Endodermal cell (in vitro differentiated cells): ENCODE results near the gene HOXA11. TPM values are rescaled to one million over a fixed set of nuclear protein-coding genes. Genes with fewer than 3 reads are reported as not detected.

Source experiments
- DNase-seq: peaks from one replicate; pipeline ENCODE4 v3.0.0-alpha.2; 2017
- H3K27ac ChIP-seq: 2 replicates; pipeline ENCODE4 v1.5.1; 2013; ENCODE audit warnings: mild to moderate bottlenecking, low read depth, low read length, moderate library complexity
- H3K27me3 ChIP-seq: 2 replicates; pipeline ENCODE4 v1.6.1; 2013; ENCODE audit warnings: mild to moderate bottlenecking, low read length, moderate library complexity; ENCODE audit not compliant: insufficient read depth, control insufficient read depth, poor library complexity, severe bottlenecking
- H3K36me3 ChIP-seq: 2 replicates; pipeline ENCODE4 v1.7.0; 2013; ENCODE audit warnings: mild to moderate bottlenecking, low read length, moderate library complexity; ENCODE audit not compliant: control insufficient read depth, insufficient read depth
- H3K4me1 ChIP-seq: one replicate; pipeline ENCODE4 v1.7.0; 2013; ENCODE audit warnings: low read length; ENCODE audit not compliant: control insufficient read depth, insufficient read depth
- H3K4me3 ChIP-seq: 2 replicates; pipeline ENCODE4 v1.5.1; 2013; ENCODE audit warnings: mild to moderate bottlenecking, low read length, moderate library complexity
- H3K9ac ChIP-seq: 2 replicates; pipeline ENCODE4 v1.6.1; 2013; ENCODE audit warnings: mild to moderate bottlenecking, low read length, moderate library complexity; ENCODE audit not compliant: poor library complexity, severe bottlenecking; ENCODE audit errors: extremely low read depth
- H3K9me3 ChIP-seq: 2 replicates; pipeline ENCODE4 v1.6.1; 2013; ENCODE audit warnings: mild to moderate bottlenecking, low read length, moderate library complexity; ENCODE audit not compliant: control insufficient read depth
- H3K27ac Mint-ChIP-seq: 2 replicates; pipeline ENCODE4 v1.8.0; 2020; ENCODE audit warnings: mixed read lengths
- H3K27me3 Mint-ChIP-seq: 2 replicates; pipeline ENCODE4 v1.8.0; 2021; ENCODE audit warnings: mild to moderate bottlenecking, mixed read lengths; ENCODE audit not compliant: insufficient read depth
- H3K36me3 Mint-ChIP-seq: 2 replicates; pipeline ENCODE4 v1.8.0; 2020; ENCODE audit warnings: low read depth, mixed read lengths
- H3K4me1 Mint-ChIP-seq: 2 replicates; pipeline ENCODE4 v1.8.0; 2020; ENCODE audit warnings: mixed read lengths
- H3K4me3 Mint-ChIP-seq: 2 replicates; pipeline ENCODE4 v1.8.0; 2020; ENCODE audit warnings: mild to moderate bottlenecking, moderate library complexity, mixed read lengths
- H3K9me3 Mint-ChIP-seq: 2 replicates; pipeline ENCODE4 v1.8.0; 2020; ENCODE audit warnings: mild to moderate bottlenecking, mixed read lengths
- CTCF ChIP-seq: fragments of 200-600 bp; sonication (generic); conservative IDR thresholded peaks from 2 replicates; pipeline ENCODE4 v1.5.0; 2021; ENCODE audit warnings: antibody characterized with exemption, mild to moderate bottlenecking
- WGBS, 2 experiments: methylation state at CpG; one replicate each; pipeline versions ENCODE4 v1.1.5 to v1.1.7; 2013; ENCODE audit warnings: missing lambda C conversion rate in 2 of 2, mixed read lengths in 1 of 2; ENCODE audit not compliant: insufficient coverage in 1 of 2, insufficient read length in 1 of 2; 5-methylcytosine and 5-hydroxymethylcytosine counted together
- total RNA-seq, 2 donors: library from RNA; stranded (reverse); fragmentation: NEBNext Ultra II Directional in 1 of 2; extraction: Animal tissue kit (Norgen Biotek cat#: 25700) in 1 of 2; gene quantifications; 2 replicates in 1 of 2; 3 replicates in 1 of 2; pipeline ENCODE4 v1.2.1, GENCODE V29; 2021

The HOXA11 gene
- total RNA-seq, 2 donors from 2014 or later = not detected

DNA sequence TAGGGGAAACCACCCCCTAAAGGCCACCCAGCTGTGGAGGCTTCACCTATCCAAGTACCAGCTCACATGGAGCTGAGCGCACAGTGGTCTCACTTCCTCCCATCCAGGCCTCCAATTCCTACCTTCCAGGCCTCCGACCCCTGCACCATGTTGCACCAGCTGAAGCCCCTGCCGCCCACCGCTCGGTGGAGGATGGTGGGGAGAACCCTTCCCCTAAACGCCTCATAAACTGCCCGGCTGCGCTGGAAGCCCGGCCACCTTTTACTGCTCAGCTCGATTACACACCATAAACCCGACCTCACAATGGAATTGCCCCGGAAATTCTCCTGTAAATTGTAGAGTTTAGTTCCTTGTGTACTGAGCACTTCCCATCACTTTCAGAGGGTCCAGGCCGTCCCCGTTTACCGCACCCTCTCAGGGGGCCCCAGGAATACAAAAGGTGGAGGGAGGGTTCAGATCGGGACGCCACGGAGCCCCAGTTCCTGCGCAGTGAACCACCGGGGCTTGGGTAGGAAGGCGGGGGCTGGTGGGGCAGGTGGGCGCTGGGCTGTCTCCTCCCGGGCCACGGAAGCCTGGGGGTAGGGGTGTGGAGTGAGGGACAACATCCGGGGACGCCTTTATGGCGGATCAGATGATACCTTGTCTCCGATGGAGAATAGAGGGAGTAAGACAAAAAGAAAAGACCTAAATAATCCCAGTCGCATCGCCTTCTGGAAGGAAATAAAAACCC lies 27.2 kb downstream of the HOXA11 start:
- Histone ChIP-seq H3K9ac (no peak overlapping the region), H3K4me3 (no peak overlapping the region), H3K27me3 (peaks cover 100% of the 10 kb centered on the region), H3K4me1 (no peaks in the 10 kb centered on the region), H3K27ac (no peak overlapping the region), H3K36me3 (no peaks in the 10 kb centered on the region), H3K9me3 (peaks cover 38% of the 10 kb centered on the region)
- H3K9me3 Mint-ChIP-seq = peaks cover 43% of the 10 kb centered on the region
- 39 to 49% methylated on average over 19 to 29 of the region's 30 CpGs for WGBS, 2 experiments
- peak; percentile 44 for DNase-seq
- H3K36me3 Mint-ChIP-seq = peaks cover 2% of the 10 kb centered on the region
- TF ChIP-seq CTCF = no peak
- no peaks in the 10 kb centered on the region for H3K4me1 Mint-ChIP-seq
- no peak overlapping the region for H3K4me3 Mint-ChIP-seq
- peaks cover 99% of the 10 kb centered on the region for H3K27me3 Mint-ChIP-seq
- no peak overlapping the region for H3K27ac Mint-ChIP-seq

DNA sequence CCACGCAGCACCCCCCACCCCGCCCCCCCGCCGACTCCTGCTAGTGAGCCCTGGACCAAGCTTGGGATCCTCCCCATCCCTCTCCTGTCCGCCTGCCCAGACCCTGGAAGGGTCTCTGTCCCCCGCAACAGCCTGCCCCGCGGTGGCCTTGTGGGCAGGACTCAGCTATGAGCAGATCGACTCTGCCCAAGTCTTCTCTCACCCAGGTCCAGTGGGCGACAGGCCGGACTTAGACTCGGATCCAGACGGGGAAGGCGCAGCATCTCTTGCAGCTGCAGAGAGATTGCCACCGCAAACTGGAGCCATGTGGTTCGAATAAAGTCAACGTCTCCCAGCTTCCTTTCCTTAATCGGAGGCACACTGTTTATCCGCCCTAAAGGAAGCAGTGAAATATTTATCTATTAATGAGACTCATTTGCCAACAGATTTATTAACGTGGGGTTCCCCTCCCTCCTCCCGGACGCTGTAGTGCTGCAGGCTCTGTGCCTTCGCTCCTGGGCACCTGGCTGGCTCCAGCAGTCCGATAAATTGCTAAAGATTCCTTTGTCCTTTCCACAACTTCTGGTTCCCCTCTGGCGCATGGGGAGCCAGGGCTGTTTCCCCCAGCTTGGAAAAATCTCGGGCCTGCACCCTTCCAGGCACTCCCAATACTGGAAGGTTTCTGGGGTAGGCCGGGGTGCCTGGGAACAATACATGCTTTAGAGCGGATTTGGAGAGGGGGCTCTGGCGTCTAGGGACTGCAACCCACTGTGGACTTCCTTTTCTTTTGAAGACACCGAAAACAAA lies 27.9 kb downstream of the HOXA11 start:
- no peak overlapping the region for H3K27ac Mint-ChIP-seq
- peak; percentile 31 for DNase-seq

DNA sequence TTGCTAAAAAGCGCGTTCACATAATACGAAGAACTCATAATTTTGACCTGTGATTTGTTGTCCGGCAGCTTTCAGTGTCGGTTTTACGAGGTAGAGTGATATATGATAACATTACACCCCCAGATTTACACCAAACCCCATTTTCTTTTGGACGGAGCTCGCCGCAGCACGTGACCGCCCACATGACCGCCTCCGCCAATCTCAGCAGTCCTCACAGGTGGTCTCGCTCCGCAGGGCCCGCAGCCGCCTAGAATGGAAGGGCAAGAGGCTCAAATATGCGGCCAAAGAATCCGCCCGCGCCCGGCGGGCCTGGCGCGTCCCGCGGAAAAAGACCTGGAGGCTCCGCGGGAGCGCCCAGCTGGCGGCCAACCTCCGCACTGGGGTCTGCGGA lies 28.5 kb downstream of the HOXA11 start, which contains the start of gene HOXA7:
Gene HOXA7 (minus strand): TSS at position 168 of the 391 bp plus-strand sequence. CDS start 130 bp downstream, at position 38.
- no peaks in the 10 kb centered on the region for H3K4me1 Mint-ChIP-seq
- Histone ChIP-seq H3K27me3 (peaks cover 100% of the 10 kb centered on the region), H3K27ac (no peak within 1 kb of the TSS), H3K9me3 (peaks cover 38% of the 10 kb centered on the region), H3K4me1 (no peaks in the 10 kb centered on the region), H3K36me3 (no peaks in the 10 kb centered on the region), H3K4me3 (peak within 1 kb of the TSS; percentile 62), H3K9ac (no peak within 1 kb of the TSS)
- TF ChIP-seq CTCF = no peak
- 0 to 12% methylated on average over 5 to 31 of the region's 33 CpGs for WGBS, 2 experiments
- peaks cover 43% of the 10 kb centered on the region for H3K9me3 Mint-ChIP-seq
- peak; percentile 90 for DNase-seq
- peaks cover 99% of the 10 kb centered on the region for H3K27me3 Mint-ChIP-seq
- H3K4me3 Mint-ChIP-seq = peak within 1 kb of the TSS; percentile 46
- peaks cover 2% of the 10 kb centered on the region for H3K36me3 Mint-ChIP-seq
- no peak within 1 kb of the TSS for H3K27ac Mint-ChIP-seq

More for the DNA sequence above, 27.9 kb downstream of the HOXA11 start:
- no peak for TF ChIP-seq CTCF
- Mint-ChIP-seq H3K4me1 (no peaks in the 10 kb centered on the region), H3K4me3 (no peak overlapping the region), H3K9me3 (peaks cover 43% of the 10 kb centered on the region), H3K27me3 (peaks cover 99% of the 10 kb centered on the region), H3K36me3 (peaks cover 2% of the 10 kb centered on the region)
- Histone ChIP-seq H3K27ac (no peak overlapping the region), H3K4me3 (no peak overlapping the region), H3K9ac (no peak overlapping the region), H3K27me3 (peaks cover 100% of the 10 kb centered on the region), H3K9me3 (peaks cover 38% of the 10 kb centered on the region), H3K36me3 (no peaks in the 10 kb centered on the region), H3K4me1 (no peaks in the 10 kb centered on the region)
- 36 to 47% methylated on average over 6 to 30 of the region's 30 CpGs for whole genome bisulfite sequencing, 2 experiments
